ENCODE measurements around the gene TRIM75.

TRIM75 gene

DNA sequence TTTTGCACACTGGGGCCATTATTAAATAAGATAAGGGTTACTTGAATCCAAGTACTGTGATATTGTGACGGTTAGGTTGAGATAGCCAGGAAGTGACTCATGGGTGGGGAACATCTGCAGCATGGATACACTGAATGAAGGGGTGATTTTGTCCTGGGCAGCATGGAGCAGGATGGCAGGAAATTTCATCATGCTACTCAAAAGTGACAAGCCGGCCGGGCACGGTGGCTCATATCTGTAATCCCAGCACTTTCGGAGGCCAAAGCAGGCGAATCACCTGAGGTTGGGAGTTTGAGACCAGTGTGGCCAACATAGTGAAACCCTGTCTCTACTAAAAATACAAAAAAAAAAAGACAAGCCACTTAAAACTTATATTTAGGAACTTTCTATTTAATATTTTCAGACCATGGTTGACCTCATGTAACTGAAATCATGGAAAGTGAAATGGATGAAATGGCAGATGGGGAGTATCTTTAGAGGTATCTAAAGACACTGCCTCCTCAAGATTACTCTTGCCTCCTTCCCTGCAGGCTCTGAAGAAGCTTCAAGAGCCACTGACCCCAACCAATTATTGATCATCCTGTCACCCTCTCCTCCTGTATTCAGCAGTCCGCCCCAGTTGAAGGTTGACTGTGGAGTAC, 25.8 kb upstream of the TRIM75 start:
- H3K4me1 Mint-ChIP-seq: no peaks in the 10 kb centered on the region
- TF ChIP-seq, protein P1, sequence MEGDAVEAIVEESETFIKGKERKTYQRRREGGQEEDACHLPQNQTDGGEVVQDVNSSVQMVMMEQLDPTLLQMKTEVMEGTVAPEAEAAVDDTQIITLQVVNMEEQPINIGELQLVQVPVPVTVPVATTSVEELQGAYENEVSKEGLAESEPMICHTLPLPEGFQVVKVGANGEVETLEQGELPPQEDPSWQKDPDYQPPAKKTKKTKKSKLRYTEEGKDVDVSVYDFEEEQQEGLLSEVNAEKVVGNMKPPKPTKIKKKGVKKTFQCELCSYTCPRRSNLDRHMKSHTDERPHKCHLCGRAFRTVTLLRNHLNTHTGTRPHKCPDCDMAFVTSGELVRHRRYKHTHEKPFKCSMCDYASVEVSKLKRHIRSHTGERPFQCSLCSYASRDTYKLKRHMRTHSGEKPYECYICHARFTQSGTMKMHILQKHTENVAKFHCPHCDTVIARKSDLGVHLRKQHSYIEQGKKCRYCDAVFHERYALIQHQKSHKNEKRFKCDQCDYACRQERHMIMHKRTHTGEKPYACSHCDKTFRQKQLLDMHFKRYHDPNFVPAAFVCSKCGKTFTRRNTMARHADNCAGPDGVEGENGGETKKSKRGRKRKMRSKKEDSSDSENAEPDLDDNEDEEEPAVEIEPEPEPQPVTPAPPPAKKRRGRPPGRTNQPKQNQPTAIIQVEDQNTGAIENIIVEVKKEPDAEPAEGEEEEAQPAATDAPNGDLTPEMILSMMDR (IDR thresholded peaks at IDR 0.05; ENCODE audit: unreplicated experiment in 3 of 3): no peak
- H3K36me3 Mint-ChIP-seq (ENCODE audit: low read depth): no peaks in the 10 kb centered on the region
- H3K4me3 Mint-ChIP-seq: no peak overlapping the region
- no peak overlapping the region for H3K27ac Mint-ChIP-seq
- peaks cover 3% of the 10 kb centered on the region for H3K27me3 Mint-ChIP-seq (ENCODE audit: low read depth)
- H3K9me3 Mint-ChIP-seq: no peaks in the 10 kb centered on the region

- Mint-ChIP-seq H3K27me3 (ENCODE audit: low read depth) (peaks cover 3% of the 10 kb centered on the region), H3K4me1 (no peaks in the 10 kb centered on the region), H3K9me3 (no peaks in the 10 kb centered on the region), H3K4me3 (no peak within 1 kb of the TSS), H3K36me3 (ENCODE audit: low read depth) (no peaks in the 10 kb centered on the region), H3K27ac (no peak within 1 kb of the TSS)
- TF ChIP-seq, protein P1 (IDR thresholded peaks at IDR 0.05; ENCODE audit: unreplicated experiment in 3 of 3): no peak
Measured at GRCh38 chr4:165031436-165032211, 22.0 kb upstream of the TRIM75 start, which contains the start of gene TRIM60. Gene TRIM60 (plus strand): TSS chr4:165031999. CDS start chr4:165040073, 8,074 bp downstream.

DNA sequence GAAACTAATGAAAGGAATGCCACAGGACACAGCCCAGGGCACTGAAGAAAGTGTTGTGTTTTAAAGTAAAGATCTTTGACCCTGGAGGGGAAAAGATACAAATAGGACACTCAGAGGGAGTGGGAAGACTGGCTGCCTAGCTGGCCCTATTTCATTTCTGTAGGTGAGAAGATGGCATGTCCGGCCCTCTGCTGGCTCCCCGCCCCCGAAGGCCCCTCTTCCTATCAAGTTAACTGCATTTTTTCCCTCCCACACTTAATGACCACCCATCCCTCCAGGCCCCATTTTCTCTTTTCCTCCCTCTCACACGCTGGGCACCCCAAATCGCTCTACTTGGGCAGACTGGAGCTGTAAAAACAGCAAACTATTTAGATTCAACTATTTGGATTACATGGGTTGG, 5.5 kb upstream of the TRIM75 start:
- H3K27ac Mint-ChIP-seq: no peak overlapping the region
- no peaks in the 10 kb centered on the region for H3K36me3 Mint-ChIP-seq (ENCODE audit: low read depth)
- TF ChIP-seq, protein P1 (IDR thresholded peaks at IDR 0.05; ENCODE audit: unreplicated experiment in 3 of 3): no peak

GRCh38 chr4:165052627-165053026, 1.0 kb upstream of the TRIM75 start:
- H3K4me1 Mint-ChIP-seq: no peaks in the 10 kb centered on the region
- no peak overlapping the region for H3K27ac Mint-ChIP-seq
- TF ChIP-seq, protein P1 (IDR thresholded peaks at IDR 0.05; ENCODE audit: unreplicated experiment in 3 of 3): no peak
- H3K36me3 Mint-ChIP-seq (ENCODE audit: low read depth): no peaks in the 10 kb centered on the region
- no peaks in the 10 kb centered on the region for H3K9me3 Mint-ChIP-seq
- H3K4me3 Mint-ChIP-seq: no peak overlapping the region
- peaks cover 3% of the 10 kb centered on the region for H3K27me3 Mint-ChIP-seq (ENCODE audit: low read depth)

More for the DNA sequence above, 5.5 kb upstream of the TRIM75 start:
- Mint-ChIP-seq H3K4me3 (no peak overlapping the region), H3K4me1 (no peaks in the 10 kb centered on the region), H3K27me3 (ENCODE audit: low read depth) (no peaks in the 10 kb centered on the region), H3K9me3 (no peaks in the 10 kb centered on the region)

- Mint-ChIP-seq H3K27me3 (ENCODE audit: low read depth) (peaks cover 3% of the 10 kb centered on the region), H3K4me1 (peaks cover 24% of the 10 kb centered on the region), H3K4me3 (no peak overlapping the region), H3K36me3 (ENCODE audit: low read depth) (no peaks in the 10 kb centered on the region), H3K27ac (no peak overlapping the region), H3K9me3 (no peaks in the 10 kb centered on the region)
- TF ChIP-seq, protein P1 (IDR thresholded peaks at IDR 0.05; ENCODE audit: unreplicated experiment in 3 of 3): no peak
Measured at GRCh38 chr4:165055601-165056000, 1.9 kb downstream of the TRIM75 start.

Measured in nephron (organoid).